Suprapubic skin (tissue), 4 donors: ENCODE measurements around the gene PPP2R5A. TPM values are rescaled to one million over a fixed set of nuclear protein-coding genes. Genes with fewer than 3 reads are reported as not detected.

ENCODE experiments used
- DNase-seq, 2 donors: peaks; one replicate each; pipeline ENCODE4 v3.0.0-alpha.2; 2019; ENCODE audit warnings: low spot score in 2 of 2
- H3K27ac ChIP-seq: fragments of 200-600 bp; sonication (generic); one replicate; pipeline ENCODE4 v1.5.1; 2019
- H3K27me3 ChIP-seq: fragments of 200-600 bp; sonication (generic); one replicate; pipeline ENCODE4 v1.5.1; 2019
- H3K36me3 ChIP-seq: fragments of 200-600 bp; sonication (generic); one replicate; pipeline ENCODE4 v1.5.1; 2019
- H3K4me1 ChIP-seq: fragments of 200-600 bp; sonication (generic); one replicate; pipeline ENCODE4 v1.5.1; 2019
- H3K4me3 ChIP-seq: fragments of 200-600 bp; sonication (generic); one replicate; pipeline ENCODE4 v1.5.1; 2019; ENCODE audit warnings: mild to moderate bottlenecking
- H3K9me3 ChIP-seq: fragments of 200-600 bp; sonication (generic); one replicate; pipeline ENCODE4 v1.5.1; 2019
- EP300 ChIP-seq: sonication (generic); formaldehyde crosslinking; IDR thresholded peaks from one replicate; pipeline ENCODE4 v1.6.1; 2017; ENCODE audit warnings: antibody characterized with exemption
- POLR2A ChIP-seq, 2 donors: fragments of 450-650 bp; IDR thresholded peaks; one replicate each; pipeline ENCODE4 v1.6.1; 2017; ENCODE audit warnings: antibody characterized with exemption in 2 of 2, mild to moderate bottlenecking in 2 of 2, moderate library complexity in 2 of 2
- POLR2AphosphoS5 ChIP-seq, 3 donors: sonication (generic); formaldehyde crosslinking; IDR thresholded peaks; one replicate each; pipeline ENCODE4 v1.6.1; 2017; ENCODE audit warnings: antibody characterized with exemption in 3 of 3
- WGBS: methylation state at CpG from one replicate; pipeline ENCODE4 v1.1.5; 2018; 5-methylcytosine and 5-hydroxymethylcytosine counted together
- total RNA-seq, 4 donors: library from RNA; depleted of rRNA; stranded (reverse); fragments of >200 nt; gene quantifications; one replicate each; pipeline ENCODE4 v1.1.0, GENCODE V29; 2016
- TF ChIP-seq, protein P1 (sequence below), 2 donors: fragments of 200-600 bp in 1 of 2; fragments of 450-650 bp in 1 of 2; sonication (generic) in 1 of 2; IDR thresholded peaks; one replicate each; pipeline ENCODE4 v1.5.1; 2016 to 2019; ENCODE audit warnings: antibody characterized with exemption in 2 of 2, mild to moderate bottlenecking in 1 of 2, moderate library complexity in 1 of 2

Gene PPP2R5A
- total RNA-seq, 4 donors from 2014 or later: 44.6 to 58.2 (median 50.5) TPM

DNA sequence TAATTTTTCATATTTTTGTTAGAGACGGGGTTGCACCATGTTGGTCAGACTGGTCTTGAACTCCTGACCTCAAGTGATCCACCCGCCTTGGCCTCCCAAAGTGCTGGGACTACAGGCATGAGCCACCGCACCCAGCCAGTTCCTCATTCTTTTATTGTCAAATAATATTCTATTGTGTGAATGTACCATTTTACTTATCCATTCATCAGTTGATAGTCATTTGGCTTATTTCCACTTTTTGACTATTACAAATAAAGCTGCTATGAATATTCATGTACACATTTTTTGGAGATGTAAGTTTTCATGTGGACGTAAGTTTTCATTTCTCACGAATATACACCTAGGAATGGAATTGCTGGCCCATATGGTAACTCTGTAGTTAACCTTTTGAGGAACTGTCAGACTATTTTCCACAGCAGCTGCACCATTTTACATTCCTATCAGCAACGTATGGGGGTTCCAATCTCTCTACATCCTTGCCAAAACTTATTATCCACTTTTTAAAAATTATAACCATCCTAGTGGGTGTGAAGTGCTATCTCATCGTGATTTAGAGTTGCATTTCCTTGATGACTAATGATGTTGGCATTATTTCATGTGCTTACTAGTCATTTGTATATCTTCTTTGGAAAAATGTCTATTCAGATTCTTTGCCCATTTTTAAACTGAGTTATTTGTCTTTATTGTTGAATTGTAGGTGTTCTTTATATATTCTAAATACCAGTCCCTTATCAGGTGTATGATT, 116.8 kb downstream of the PPP2R5A start:
- no peak overlapping the region for H3K27ac ChIP-seq
- WGBS: 64% methylated on average over 7 of the region's 7 CpGs
- no peaks in the 10 kb centered on the region for H3K27me3 ChIP-seq
- H3K9me3 ChIP-seq: no peaks in the 10 kb centered on the region
- H3K4me3 ChIP-seq: no peak overlapping the region
- H3K36me3 ChIP-seq: peaks cover 7% of the 10 kb centered on the region
- H3K4me1 ChIP-seq: no peaks in the 10 kb centered on the region
- TF ChIP-seq, protein P1, sequence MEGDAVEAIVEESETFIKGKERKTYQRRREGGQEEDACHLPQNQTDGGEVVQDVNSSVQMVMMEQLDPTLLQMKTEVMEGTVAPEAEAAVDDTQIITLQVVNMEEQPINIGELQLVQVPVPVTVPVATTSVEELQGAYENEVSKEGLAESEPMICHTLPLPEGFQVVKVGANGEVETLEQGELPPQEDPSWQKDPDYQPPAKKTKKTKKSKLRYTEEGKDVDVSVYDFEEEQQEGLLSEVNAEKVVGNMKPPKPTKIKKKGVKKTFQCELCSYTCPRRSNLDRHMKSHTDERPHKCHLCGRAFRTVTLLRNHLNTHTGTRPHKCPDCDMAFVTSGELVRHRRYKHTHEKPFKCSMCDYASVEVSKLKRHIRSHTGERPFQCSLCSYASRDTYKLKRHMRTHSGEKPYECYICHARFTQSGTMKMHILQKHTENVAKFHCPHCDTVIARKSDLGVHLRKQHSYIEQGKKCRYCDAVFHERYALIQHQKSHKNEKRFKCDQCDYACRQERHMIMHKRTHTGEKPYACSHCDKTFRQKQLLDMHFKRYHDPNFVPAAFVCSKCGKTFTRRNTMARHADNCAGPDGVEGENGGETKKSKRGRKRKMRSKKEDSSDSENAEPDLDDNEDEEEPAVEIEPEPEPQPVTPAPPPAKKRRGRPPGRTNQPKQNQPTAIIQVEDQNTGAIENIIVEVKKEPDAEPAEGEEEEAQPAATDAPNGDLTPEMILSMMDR (IDR thresholded peaks at IDR 0.05): no peak
- TF ChIP-seq POLR2A (IDR thresholded peaks at IDR 0.05) (no peak), POLR2AphosphoS5 (IDR thresholded peaks at IDR 0.05) (no peak), EP300 (no peak)
- DNase-seq: no peak

DNA sequence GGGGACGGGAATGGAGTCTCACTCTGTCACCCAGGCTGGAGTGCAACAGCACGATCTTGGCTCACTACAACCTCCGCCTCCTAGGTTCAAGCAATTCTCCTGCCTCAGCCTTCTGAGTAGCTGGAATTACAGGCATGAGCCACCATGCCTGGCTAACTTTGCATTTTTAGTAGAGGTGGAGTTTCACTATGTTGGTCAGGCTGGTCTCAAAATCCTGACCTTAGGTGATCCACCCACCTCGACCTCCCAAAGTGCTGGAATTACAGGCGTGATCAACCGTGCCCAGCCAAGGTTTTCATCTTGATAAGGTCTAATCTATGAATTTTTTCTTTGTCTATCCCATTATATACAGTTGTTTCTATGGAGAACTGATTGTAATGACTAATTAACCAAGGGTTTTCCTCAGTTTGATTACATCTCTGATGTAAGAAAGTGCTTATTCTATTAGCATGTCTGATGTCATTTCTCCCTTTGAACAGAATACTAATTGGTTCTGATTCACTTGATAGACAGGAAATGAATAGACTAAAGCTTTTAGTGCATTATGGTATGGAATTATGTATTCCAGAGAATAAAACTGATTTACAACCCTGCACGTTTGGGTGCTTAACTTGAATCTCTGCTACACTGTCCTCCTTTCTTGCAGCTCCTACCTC, 117.6 kb downstream of the PPP2R5A start:
- H3K27me3 ChIP-seq: no peaks in the 10 kb centered on the region
- no peaks in the 10 kb centered on the region for H3K9me3 ChIP-seq
- no peak overlapping the region for H3K4me3 ChIP-seq
- peaks cover 8% of the 10 kb centered on the region for H3K36me3 ChIP-seq
- H3K4me1 ChIP-seq: no peaks in the 10 kb centered on the region
- 72% methylated on average over 7 of the region's 7 CpGs for whole genome bisulfite sequencing
- TF ChIP-seq POLR2AphosphoS5 (IDR thresholded peaks at IDR 0.05): no peak
- TF ChIP-seq, protein P1 (IDR thresholded peaks at IDR 0.05): no peak
- no peak for TF ChIP-seq POLR2A (IDR thresholded peaks at IDR 0.05)
- no peak for TF ChIP-seq EP300
- no peak for DNase-seq
- no peak overlapping the region for H3K27ac ChIP-seq

DNA sequence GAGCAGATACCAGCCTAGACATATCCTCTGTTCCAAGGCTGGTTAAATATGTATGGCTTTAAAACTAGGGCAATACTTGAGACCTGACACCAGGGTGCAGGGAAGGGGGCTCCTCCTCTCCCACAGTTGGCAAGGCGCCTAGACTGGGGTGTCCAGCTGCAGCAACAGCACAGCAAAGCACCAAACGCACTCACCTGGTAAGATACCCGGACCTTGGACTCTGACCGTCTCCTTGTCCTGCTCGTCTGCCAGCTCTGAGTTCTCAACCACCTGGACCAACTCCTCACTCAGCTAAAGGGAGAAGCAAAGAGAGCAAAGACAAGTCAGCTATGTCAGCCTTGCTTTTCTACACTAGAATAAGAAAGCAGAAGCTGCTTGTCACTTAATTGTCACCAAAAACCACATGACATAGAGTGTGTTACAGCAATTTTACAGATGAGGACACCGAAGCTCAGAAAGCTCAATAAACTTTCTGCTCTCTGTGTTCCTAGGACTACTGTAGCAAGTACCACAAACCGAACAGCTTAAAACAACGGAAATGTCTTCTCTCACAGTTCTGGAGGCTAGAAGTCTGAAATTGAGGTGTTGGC, 125.1 kb downstream of the PPP2R5A start:
- Histone ChIP-seq H3K4me1 (peaks cover 16% of the 10 kb centered on the region), H3K27ac (no peak overlapping the region), H3K9me3 (no peaks in the 10 kb centered on the region), H3K27me3 (no peaks in the 10 kb centered on the region), H3K4me3 (no peak overlapping the region), H3K36me3 (peaks cover 27% of the 10 kb centered on the region)
- 96% methylated on average over 6 of the region's 8 CpGs for WGBS
- no peak for DNase-seq
- TF ChIP-seq, protein P1 (IDR thresholded peaks at IDR 0.05): no peak
- TF ChIP-seq POLR2A (IDR thresholded peaks at IDR 0.05): no peak
- TF ChIP-seq POLR2AphosphoS5 (IDR thresholded peaks at IDR 0.05): no peak
- no peak for TF ChIP-seq EP300

Other genes with a start within 250 kb of the PPP2R5A start
- gene INTS7, start 249.9 kb upstream of the PPP2R5A start, total RNA-seq: 10 to 100 TPM; 13.5 to 22.3 (median 18.2) TPM
- gene DTL, start 249.7 kb upstream of the PPP2R5A start, total RNA-seq: 1 to 10 TPM in 3 of 4 donors, under 1 TPM in 1; 0.89 to 7.1 (median 4.4) TPM
- gene PACC1, start 129.5 kb downstream of the PPP2R5A start, total RNA-seq: 10 to 100 TPM in 1 of 4 donors, 1 to 10 TPM in 3; 3.3 to 11.9 (median 4.7) TPM
- gene NENF, start 147.5 kb downstream of the PPP2R5A start, total RNA-seq: 100 to 1,000 TPM in 2 of 4 donors, 10 to 100 TPM in 2; 60.6 to 104 (median 87.4) TPM